Measurements from ENCODE around the gene DNMT3A. TPM values are rescaled to one million over a fixed set of nuclear protein-coding genes. Genes with fewer than 3 reads are reported as not detected.

The DNMT3A gene
- total and polyA plus RNA-seq, 2 of the 8 experiments (the other 6 are each of a cell fraction or from before 2014, with no cell fraction given) = 33.6 to 178 TPM

- no peak overlapping the region for H3K27ac ChIP-seq (ENCODE audit: low read depth, low read length)
- peaks cover 3 to 11% of the 10 kb centered on the region in 2 experiments for H4K20me1 ChIP-seq (replicated peaks in 1 of 2; ENCODE audit: control insufficient read depth in 1 of 2, insufficient read depth in 2 of 2, low read length in 2 of 2)
- POLR2A ChIA-PET (ENCODE audit: partially characterized antibody) = interaction anchor here (0.7 to 2.2 kb wide), 7 partner anchors 15 to 125 kb away, joined by 3 to 9 read pairs (median 4); no protein-coding TSS in a partner anchor
- no peak overlapping the region for H4K5ac ChIP-seq (ENCODE audit: insufficient read length, low read depth, low read length)
- H3K4ac ChIP-seq (replicated peaks; ENCODE audit: insufficient read length, low read depth, low read length) = no peak overlapping the region
- H4K8ac ChIP-seq (ENCODE audit: extremely low read depth, insufficient read depth, low read length) = no peak overlapping the region
- no peak overlapping the region for H3K9ac ChIP-seq (replicated peaks in 1 of 4; ENCODE audit: extremely low read depth in 1 of 4, low read depth in 3 of 4, low read length in 3 of 4)
- no peaks in the 10 kb centered on the region for H3K9me3 ChIP-seq (ENCODE audit: insufficient read depth in 2 of 2, low read depth in 1 of 2, low read length in 1 of 2)
- H2BK15ac ChIP-seq (ENCODE audit: low read length) = no peak overlapping the region
- no peak overlapping the region for H2BK5ac ChIP-seq (ENCODE audit: low read depth, low read length)
- H3K14ac ChIP-seq (ENCODE audit: insufficient read length) = no peak overlapping the region
- H3K18ac ChIP-seq (ENCODE audit: extremely low read depth, low read length) = peak overlapping the region; percentile 27; the same call in 1 of the 2 replicates
- no peak overlapping the region for H3K4me3 ChIP-seq (ENCODE audit: extremely low read depth in 1 of 4, insufficient read depth in 2 of 4, low read depth in 3 of 4, low read length in 4 of 4)
- 95% methylated on average over 7 of the region's 7 CpGs; no CpG with 5 or more reads in 1 of the 2 experiments for WGBS, 2 experiments (ENCODE audit: extremely low coverage in 1 of 2, insufficient coverage in 1 of 2, insufficient read length in 1 of 2, insufficient replicate concordance in 2 of 2, low coverage in 1 of 2, low lambda C conversion rate in 2 of 2, missing lambda C conversion rate in 1 of 2)
- peaks cover 18 to 50% (median 33%) of the 10 kb centered on the region in 4 experiments for H3K4me1 ChIP-seq (replicated peaks in 1 of 4; ENCODE audit: control insufficient read depth in 3 of 4, insufficient read depth in 4 of 4, low read length in 3 of 4)
- H3K23ac ChIP-seq (ENCODE audit: insufficient read length) = no peak overlapping the region
- H2BK120ac ChIP-seq (replicated peaks; ENCODE audit: low read depth, low read length) = no peak overlapping the region
- no peak overlapping the region for H4K91ac ChIP-seq (replicated peaks; ENCODE audit: insufficient read length, low read length)
- CTCF ChIA-PET (ENCODE audit: partially characterized antibody) = interaction anchor here (0.6 to 11.4 kb wide), 13 partner anchors 10 to 280 kb away, joined by 3 to 178 read pairs (median 4); no protein-coding TSS in a partner anchor
- peaks cover 3% of the 10 kb centered on the region for H3K79me1 ChIP-seq (ENCODE audit: low read depth, low read length)
- H2BK20ac ChIP-seq (ENCODE audit: low read length) = no peak overlapping the region
- DNase-seq (ENCODE audit: low read depth in 1 of 2, low spot score in 2 of 2) (no peak), FAIRE-seq (no peak)
- H2BK12ac ChIP-seq (ENCODE audit: low read depth, low read length) = no peak overlapping the region
- H3K36me3 ChIP-seq (ENCODE audit: control insufficient read depth in 2 of 4, insufficient read depth in 4 of 4, low read length in 3 of 4) = no peaks in the 10 kb centered on the region
- peaks cover 9% of the 10 kb centered on the region; the same call in 1 of the 2 replicates for H3K23me2 ChIP-seq (ENCODE audit: low read depth, low read length)
- no peak overlapping the region for H3K56ac ChIP-seq (replicated peaks; ENCODE audit: insufficient read length, low read depth, low read length)
- H3K27me3 ChIP-seq (replicated peaks in 1 of 4; ENCODE audit: control insufficient read depth in 3 of 4, extremely low read depth in 1 of 4, insufficient read depth in 3 of 4, low read length in 3 of 4) = peaks cover 0 to 8% (median 3%) of the 10 kb centered on the region in 4 experiments; a peak in 3 of 7 replicates
- H2AFZ ChIP-seq (ENCODE audit: low read length) = no peak overlapping the region
- TF ChIP-seq RXRA (IDR thresholded peaks at IDR 0.05; ENCODE audit: insufficient read depth, low read depth, low read length) (no peak), CTCF (IDR thresholded peaks at IDR 0.05; ENCODE audit: control extremely low read depth in 1 of 3, insufficient read depth in 1 of 3, low read depth in 1 of 3, low read length in 3 of 3) (no peak), NANOG (IDR thresholded peaks at IDR 0.05; ENCODE audit: insufficient read depth, low read depth, low read length, poor library complexity, severe bottlenecking) (no peak), EZH2 (IDR thresholded peaks at IDR 0.05; ENCODE audit: low read depth, low read length, severe bottlenecking) (no peak), CREB1 (IDR thresholded peaks at IDR 0.05) (no peak), POLR2AphosphoS5 (IDR thresholded peaks at IDR 0.05; ENCODE audit: low read depth, low read length) (no peak), SIN3A (conservative IDR thresholded peaks at IDR 0.05 in 1 of 2, IDR thresholded peaks at IDR 0.05 in 1 of 2; ENCODE audit: low read depth in 1 of 2, low read length in 2 of 2) (no peak), FOSL1 (IDR thresholded peaks at IDR 0.05; ENCODE audit: insufficient read depth, low read depth, low read length) (no peak), CTBP2 (IDR thresholded peaks at IDR 0.05; ENCODE audit: borderline replicate concordance, insufficient read depth, insufficient read length, low read length) (no peak)
- H2AK5ac ChIP-seq (ENCODE audit: low read depth, low read length) = no peak overlapping the region
- peaks cover 0 to 4% of the 10 kb centered on the region in 2 experiments; a peak in 1 of 4 replicates for H3K79me2 ChIP-seq (ENCODE audit: control insufficient read depth in 1 of 2, insufficient read depth in 2 of 2, low read length in 2 of 2)
- H3K4me2 ChIP-seq (ENCODE audit: insufficient read depth in 1 of 2, low read depth in 2 of 2, low read length in 2 of 2) = no peak overlapping the region
Observed at GRCh38 chr2:25337891-25338290, 3.8 kb downstream of the DNMT3A start.
